Right ventricle myocardium superior (tissue), 1 donor: ENCODE data around the gene DYSF. TPM values are rescaled to one million over a fixed set of nuclear protein-coding genes. Genes with fewer than 3 reads are reported as not detected.
A peak's percentile ranks its signal among the peaks of the same experiment; 100 is the strongest.
"Not testable (repeated sequence)": the region's sequence is repeated elsewhere in the genome, so short reads cannot be mapped to it uniquely, and the experiment has no call there.

Experiments used
- ATAC-seq: fragments of 200-7000 bp; cut with Tn5 transposase; one replicate; pipeline ENCODE4 v1.9.1; 2020; ENCODE audit warnings: mild to moderate bottlenecking; ENCODE audit not compliant: poor library complexity
- DNase-seq: peaks from one replicate; pipeline ENCODE4 v3.0.0-alpha.2; 2020
- intact Hi-C: fragments of 100-400 bp; cut with DNase I; formaldehyde crosslinking; loops from one replicate; pipeline ENCODE4 v1.11.2; 2022
- total RNA-seq: library from RNA; stranded (reverse); fragmentation: NEBNext Ultra II Directional; extraction: Animal tissue kit (Norgen Biotek cat#: 25700); gene quantifications from one replicate; pipeline ENCODE4 v1.2.1, GENCODE V29; 2021
- donor health status: DM: no; HTN: yes; CAD: no; lungs with severe emphysema.

DYSF gene
- total RNA-seq, 1 donor from 2014 or later: 45.8 TPM

DNA sequence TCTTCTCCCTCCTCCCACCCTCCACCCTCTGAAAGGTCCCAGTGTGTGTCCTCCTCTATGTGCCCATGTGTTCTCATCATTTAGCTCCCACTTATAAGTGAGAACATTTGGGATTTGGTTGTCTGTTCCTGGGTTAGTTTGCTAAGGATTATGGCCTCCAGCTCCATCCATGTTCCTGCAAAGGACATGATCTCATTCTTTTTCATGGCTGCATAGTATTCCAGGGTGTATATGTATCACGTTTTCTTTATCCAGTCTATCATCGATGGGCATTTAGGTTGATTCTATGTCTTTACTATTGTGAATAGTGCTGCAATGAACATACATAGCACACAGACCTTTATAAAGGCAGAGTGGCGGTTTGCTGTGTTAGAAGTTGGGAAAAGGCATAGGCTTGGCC lies 38.2 kb downstream of the DYSF start:
- intact Hi-C loops, ATAC-seq, DNase-seq: not testable (repeated sequence)

DNA sequence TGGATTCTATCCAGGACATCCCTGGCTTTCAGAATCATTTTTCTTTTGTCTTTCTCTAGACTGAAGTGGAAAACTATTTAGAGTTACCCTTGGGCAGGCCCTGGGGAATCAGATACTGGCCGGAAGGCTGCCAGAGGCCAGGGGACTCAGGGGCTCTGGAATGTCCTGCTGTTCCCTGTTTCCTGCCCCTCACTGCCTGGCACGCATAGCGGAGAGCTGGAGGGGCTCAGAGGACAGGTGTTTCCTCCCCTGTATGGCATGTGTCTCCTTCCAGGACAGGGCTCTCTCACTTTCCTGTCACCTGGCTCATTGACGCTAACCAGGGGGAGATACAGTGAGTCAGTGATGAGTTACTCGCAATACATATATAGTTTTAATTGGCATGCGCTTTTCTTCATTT lies 38.8 kb downstream of the DYSF start:
- ATAC-seq (no peak), DNase-seq (peak; percentile 55)
- intact Hi-C loops: no loop called here

DNA sequence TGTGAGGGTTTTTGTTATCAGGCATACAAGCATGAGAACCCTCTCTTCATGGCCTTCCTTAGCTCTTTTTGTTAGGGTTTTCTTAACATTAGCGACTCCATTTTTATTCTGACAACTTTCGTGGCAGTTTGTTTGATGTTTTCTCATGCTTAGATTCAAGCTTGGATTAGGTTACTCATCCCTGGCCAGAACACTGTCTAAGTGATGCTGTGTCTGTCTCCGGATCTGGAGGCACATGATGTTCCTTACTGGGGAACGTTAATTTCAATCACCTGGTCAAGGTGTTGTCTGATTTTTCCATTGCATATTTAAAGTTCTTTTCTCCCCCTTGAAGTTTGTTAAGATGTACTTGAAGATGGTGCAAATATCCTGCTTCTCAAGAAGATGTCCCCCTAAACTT lies 40.7 kb downstream of the DYSF start:
- DNase-seq: no peak
- no peak for ATAC-seq
- intact Hi-C loops: no loop called here

DNA sequence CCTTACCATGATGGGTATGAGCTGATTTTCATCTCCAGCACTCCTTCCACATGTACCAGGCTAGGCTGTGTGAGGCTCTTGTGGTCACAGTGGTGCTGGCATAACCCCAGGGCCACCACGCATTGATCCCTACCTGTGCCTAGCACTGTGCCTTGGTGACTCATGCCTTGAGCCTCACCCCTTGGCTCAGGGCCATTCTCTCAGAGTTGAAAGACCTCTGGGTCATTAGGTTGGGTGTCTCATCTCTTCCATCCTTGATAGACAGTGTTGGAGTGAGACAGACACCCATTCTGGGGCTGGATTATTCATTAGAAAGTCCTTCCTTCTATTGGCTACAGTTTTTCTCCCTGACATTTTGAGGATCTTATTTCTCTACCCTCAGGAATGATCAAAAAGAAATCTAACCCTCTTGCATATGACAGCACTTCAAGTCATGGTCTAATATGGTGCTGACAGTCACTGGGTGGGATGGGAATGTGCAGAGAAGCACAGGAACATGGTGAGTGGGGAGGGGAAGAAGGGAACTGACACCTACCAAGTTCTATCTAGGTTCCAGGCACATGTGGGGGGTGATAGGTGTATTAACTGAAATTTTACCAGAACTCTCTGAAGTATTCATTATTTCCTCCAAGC lies 41.3 kb downstream of the DYSF start:
- intact Hi-C loops: no loop called here
- DNase-seq: no peak
- ATAC-seq: no peak

DNA sequence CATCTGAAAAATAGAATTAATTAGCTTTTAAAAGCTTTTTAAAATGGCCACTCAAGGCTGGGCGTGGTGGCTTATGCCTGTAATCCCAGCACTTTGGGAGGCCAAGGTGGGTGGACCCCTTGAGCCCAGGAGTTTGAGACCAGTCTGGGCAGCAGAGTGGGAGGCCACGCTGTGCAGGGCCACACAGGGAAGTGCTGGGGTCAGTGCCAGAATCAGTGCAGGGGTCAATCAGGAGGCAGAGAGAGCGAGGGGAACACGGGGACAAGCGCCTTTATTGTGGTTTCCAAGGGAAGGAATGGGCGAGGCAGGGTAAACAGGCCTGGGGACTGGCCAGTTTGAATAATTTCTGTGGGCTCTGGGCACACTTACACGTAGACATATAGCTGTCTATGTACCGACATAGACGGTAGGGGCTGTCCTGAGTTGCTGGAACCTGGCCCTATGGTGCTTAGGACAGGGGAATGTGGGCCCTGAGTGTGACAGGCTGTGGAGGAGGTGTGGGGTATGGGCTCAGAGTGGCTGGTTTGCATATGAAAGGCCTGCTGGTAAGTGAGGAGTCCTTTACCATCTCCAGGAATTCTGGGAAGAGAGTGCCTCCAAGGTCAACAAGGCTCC lies 42.9 kb downstream of the DYSF start:
- intact Hi-C loops: no loop called here
- ATAC-seq (peak; percentile 41), DNase-seq (no peak)

DNA sequence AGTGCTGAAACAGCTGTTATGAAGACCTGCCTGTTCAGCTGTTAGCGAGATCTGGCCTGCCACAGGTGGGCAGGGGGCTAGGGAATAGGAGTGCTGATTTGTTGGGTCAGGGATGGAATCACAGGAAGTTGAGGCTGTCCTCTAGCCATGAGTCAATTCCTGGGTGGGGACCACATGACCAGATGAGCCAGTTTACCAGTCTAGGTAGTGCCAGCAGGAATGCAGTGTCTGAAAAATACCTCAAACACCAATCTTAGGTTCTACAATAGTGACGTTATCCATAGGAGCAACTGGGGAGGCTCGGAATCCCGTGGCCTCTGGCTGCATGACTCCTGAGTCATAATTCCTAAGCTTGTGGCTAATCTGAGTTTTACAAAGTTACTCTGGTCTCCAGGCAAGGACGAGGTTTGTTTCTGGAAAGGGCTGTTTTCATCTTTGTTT lies 44.9 kb downstream of the DYSF start:
- DNase-seq (no peak), ATAC-seq (no peak)
- intact Hi-C loops: no loop called here

DNA sequence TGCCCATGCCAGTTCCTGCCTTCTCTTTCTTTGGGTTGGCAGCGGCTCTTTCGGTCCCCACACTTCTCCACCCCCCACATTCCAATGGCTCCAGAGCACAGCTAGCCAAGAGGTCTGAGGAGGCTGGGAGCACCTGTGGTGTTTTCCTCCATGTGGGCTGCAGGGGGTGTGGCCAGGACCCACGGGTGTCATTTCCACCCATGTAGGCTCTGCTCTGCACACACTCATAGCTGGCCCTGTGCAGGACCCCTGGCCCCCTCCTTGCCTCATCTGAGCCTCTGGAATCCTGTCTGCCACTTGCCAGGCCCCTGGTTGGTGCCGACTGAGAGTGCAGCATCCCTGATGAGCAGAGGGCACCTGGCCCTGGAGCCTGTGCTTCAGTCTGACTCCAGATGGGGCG lies 46.3 kb downstream of the DYSF start:
- DNase-seq: no peak
- intact Hi-C loops: no loop called here
- ATAC-seq: peak; percentile 16

DNA sequence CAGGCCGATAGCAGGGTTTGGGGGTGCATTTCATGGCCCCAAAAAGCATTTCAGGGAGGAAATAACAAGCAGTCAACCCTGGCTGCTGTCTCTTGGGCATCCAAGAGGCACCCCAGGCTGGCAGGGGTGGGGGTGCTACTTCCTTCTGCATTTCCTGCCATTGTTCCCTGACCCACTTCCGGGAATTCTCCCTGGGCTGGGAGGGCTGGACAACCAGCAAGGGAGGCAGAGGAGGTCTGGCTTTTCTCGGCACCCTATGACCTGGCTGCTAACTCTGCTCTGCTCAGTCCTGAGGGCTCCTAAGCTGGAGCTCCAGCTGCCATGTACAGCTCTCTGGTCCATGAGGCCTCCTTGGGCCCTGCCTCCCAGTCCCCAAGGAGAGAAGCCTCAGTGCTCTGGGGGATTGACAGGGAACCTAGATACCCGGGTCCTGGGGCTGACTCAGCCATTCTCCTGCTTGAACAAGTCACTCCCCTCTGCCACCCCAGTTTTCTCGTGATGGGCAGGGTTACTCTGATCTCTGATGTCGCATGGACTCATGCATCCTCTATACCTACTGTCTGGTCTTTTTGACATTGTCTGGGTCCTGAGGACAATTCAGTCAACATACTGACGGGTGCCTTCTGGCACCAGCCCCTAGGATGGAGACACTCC lies 47.2 kb downstream of the DYSF start:
- intact Hi-C loops: no loop called here
- peak; percentile 5 for ATAC-seq
- DNase-seq: peak; percentile 57

DNA sequence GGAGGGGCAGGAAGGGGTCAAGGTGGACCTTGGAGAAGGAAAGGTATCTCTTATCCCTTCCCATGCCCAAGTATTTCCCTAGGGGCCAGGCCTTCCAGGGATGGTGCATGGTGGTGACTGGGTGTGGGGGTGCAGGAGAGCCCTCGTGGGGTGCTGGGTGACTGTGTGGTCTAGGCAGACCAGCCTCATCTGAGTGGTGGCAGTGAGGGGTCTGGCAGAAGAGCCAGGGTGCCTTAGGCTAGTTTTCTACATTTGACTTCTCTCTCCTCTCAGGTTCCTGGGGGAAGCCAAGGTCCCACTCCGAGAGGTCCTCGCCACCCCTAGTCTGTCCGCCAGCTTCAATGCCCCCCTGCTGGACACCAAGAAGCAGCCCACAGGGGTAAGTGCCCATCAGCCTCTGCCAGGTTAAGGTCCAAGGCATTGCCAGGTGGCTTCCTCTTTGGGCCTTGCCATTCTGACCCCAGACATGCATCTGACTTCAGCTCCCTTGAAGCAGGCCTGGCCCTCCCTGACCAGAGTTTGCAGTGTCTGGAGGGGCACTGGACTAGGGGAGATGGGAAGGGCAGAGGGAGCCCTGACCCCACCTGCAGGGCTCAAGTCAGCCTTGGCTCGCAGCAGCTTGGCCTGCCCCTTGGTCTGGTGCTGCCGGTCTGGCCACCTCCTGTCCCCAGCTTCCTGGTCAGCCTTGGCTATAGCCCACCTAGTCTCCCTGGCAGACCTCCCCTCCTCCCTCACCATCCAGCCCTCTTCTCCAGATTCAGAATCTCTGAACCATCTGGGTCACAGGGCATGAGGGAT lies 49.8 kb downstream of the DYSF start:
- intact Hi-C loops: no loop called here
- no peak for DNase-seq
- ATAC-seq: no peak

DNA sequence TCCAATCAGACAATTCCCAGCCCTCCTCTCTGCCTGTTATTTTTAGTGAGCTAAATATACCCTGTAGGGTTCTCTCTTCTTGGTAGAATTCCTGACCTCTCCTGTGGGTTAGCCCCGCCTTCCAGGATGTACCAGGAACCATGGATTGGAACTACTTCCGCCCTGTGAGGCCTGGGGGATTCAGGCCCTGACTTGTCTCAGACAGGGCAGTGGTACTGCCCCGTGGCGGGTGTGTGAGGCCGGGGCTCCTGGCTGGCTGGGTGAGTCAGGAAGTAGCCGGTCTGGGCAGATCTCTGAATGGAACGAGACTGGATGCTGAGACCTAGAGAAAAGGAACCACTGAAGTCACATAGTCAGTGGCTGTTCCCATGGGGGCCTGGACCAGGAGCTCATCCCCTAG lies 50.5 kb downstream of the DYSF start:
- ATAC-seq: peak; percentile 73
- intact Hi-C loops: loop anchor here (2.0 kb wide), 1 partner anchor 41 kb away; no protein-coding TSS in a partner anchor
- peak; percentile 67 for DNase-seq

DNA sequence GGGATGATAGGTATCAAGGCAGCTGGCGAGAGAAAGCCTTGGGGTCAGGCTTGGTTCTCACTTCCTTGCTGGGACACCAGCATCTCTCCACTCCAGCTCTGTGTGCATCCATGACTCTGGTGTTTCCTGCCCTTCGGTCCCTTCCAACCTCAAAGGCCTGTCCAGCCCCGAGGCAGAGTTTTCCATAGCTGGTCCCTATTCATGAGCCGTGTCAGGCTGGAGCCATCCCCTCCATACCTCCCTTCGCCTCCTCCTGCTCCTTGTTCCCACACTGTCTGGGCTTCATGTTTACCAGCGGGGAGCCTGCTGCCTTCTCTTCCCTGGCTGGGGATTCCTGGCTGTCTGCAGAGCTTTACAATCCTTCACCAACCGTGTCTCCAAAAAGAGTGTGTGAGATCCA lies 51.2 kb downstream of the DYSF start:
- intact Hi-C loops: loop anchor here (2.0 kb wide), 1 partner anchor 42 kb away; no protein-coding TSS in a partner anchor
- ATAC-seq: no peak

DNA sequence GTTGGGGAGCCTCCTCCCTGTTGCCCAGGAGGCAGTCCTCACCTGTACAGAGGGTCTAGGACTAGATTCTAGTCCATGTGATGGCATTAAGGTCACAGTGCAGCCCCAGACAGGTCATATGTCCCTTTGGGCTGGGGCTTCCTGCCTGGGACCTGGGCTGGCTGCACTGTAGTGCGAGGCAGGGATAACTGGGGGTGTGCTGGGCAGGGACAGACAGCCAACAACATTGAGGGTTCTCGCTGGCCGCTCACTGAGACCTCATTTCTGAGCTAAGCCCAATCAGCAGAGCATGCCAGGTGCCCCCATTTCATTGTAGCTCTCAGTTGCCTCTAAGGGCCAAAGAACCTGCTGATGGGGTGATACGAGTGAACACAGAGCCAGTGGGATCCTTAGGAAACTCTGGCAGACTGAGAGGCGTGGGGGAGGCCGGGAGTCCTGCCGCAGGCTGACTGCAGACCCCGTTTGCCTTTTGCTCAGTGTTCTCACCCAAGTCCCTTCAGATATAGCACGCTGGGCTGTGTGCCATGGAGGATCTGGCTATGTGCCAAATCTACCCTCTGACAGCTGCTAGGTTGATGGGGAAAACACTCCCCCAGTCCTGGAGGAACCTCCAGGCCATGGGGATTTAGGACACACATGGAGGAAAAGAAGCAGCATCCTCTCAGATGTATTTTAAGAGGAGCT lies 51.9 kb downstream of the DYSF start:
- ATAC-seq (peak; percentile 8), DNase-seq (no peak)
- intact Hi-C loops: loop anchor here (2.0 kb wide), 1 partner anchor 42 kb away; no protein-coding TSS in a partner anchor

More for the DNA sequence above, 51.2 kb downstream of the DYSF start:
- no peak for DNase-seq

DNA sequence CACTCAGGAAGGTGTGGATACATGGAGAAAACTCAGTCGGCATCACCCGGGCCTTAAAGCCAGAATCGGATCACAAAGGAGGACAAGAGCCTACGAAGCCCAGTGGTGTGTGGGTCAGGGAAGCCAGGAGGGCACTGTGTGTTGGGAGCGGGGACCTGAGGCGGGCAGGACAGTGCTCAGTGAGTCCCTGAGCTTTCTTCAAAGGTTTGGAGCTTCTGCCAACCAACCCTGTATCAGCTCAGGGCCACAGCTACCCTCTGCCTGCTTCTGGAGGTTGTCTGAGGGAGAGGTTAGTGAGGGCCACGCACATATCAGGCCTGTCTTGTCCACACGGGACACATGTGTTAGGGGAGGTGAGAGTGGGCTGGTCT lies 52.4 kb downstream of the DYSF start:
- no peak for ATAC-seq
- DNase-seq: no peak
- intact Hi-C loops: loop anchor here (2.0 kb wide), 1 partner anchor 43 kb away; no protein-coding TSS in a partner anchor

DNA sequence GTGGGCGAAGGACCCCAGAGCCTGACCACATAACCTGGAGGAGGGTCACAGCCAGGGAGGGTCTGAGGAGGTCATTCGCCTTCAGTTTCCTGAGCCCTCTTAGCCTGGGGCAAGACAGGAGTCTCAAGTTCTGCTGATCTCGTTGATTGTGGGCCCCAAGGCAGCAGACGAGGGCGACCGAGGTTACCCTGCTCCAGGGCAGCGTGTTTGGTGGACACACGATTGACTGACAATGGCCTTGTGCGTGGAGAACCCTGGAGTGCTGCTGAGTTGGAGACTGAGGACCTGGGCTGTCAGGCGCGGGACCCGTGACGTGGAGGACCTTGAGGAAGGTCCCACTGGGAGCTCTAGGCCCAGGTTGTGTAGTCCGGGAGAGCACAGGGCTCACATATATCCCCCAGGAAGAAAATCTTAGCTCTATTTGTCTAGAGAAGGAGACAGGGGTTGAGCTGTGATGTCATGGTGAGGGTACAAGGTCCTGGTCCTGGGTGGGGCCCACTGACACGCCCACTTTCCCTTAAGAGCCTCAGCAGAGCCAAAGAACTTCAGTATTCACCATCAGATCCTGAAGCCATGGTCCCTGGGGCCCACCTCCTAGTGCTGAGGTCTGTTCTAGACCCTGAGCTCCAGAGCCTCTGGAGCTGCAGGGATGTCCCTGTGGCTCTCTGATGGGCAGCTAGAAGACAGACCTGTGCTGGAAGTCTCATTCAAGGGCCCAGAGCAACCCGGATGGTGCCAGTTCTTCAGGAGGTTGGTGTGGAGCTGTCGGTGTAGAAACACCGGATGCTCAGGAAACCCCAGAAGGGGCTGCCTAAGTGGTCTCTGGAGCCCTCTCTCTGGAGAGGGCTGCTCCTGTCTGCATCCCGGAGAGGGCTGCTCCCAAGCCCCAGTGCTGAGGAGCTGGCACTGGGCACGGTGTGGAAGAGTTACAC lies 53.1 kb downstream of the DYSF start:
- intact Hi-C loops: no loop called here
- no peak for ATAC-seq
- no peak for DNase-seq

DNA sequence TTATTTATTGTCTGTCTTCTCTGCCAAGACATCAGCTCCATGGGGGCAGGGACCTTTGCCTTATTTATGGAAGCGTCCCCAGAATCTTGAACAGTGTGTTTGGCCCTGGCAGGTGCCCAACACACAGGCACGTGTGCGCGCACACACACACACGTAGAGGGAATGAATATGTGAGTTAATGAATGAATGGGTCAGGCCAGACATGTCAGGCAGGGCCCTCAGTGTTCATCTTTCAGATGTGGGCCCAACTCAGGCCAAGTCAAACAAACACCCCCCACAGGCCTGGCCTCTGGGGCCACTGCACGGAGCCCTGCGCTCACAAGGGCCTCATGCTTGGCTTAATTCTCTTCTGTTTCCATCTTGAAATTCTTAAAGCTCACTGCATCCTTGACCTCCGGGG lies 54.1 kb downstream of the DYSF start:
- intact Hi-C loops: no loop called here
- ATAC-seq: no peak
- DNase-seq: no peak

DNA sequence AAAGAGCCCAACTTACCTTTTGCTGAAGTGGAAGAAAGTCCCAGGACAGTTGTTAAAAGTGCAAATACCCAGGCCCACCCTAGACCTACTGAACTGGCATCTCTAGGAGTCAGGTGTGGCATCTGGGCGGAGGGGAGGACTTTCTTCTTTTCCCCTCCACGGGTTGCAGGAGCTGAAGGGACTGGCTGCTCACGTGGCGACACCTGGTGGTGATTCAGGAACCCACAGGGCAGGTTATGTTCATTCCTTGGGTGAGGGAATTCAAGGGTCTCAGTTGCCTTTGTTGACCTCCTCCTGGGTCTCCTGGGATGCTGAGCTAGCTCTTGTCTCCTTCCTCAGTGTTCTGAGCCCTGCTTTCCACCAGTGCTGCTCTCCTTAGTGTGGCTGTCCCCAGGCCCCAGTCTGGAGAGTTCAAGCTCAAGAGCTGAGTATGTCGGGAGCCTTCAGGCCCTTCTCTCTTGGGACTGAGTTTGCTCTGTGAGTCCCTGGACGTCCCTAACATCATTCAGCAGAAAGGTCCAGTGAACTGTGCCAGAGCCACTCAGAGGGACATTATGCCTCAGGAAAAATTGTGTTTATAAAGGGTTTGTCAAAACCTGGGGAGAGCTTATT lies 56.9 kb downstream of the DYSF start:
- intact Hi-C loops: loop anchor here (2.0 to 5.0 kb wide), 2 partner anchors 52 to 208 kb away; no protein-coding TSS in a partner anchor
- peak; percentile 76 for ATAC-seq
- peak; percentile 80 for DNase-seq

DNA sequence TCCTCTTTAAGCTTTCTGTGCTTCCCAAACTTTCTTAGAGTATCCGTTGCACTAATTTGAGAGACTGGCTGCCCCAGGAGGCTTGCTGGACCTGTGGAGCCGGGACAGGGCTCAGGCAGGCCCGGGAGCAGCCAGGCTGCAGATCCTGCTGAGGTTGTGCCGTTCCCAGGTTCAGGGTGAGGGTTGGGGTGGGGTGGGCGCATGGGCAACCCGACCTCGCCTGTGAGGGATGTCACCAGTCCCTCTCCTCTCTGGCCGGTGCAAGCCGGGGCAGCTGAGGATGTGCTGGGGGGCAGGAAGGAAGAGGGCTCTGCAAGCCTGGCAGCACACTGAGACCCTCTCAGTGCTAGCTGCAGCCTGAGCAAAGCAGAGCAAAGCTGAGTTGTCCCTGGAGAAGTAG lies 57.6 kb downstream of the DYSF start:
- no peak for DNase-seq
- ATAC-seq: no peak
- intact Hi-C loops: loop anchor here (2.0 to 5.0 kb wide), 2 partner anchors 52 to 209 kb away; no protein-coding TSS in a partner anchor
